K562 (cell line): Measurements from ENCODE around the gene EFHC1. TPM values are rescaled to one million over a fixed set of nuclear protein-coding genes. Genes with fewer than 3 reads are reported as not detected.

Experiments used
- ATAC-seq: fragments of 200-7000 bp; cut with Tn5 transposase; 3 replicates; pipeline ENCODE4 v1.9.1; 2020; ENCODE audit warnings: moderate library complexity
- BruUV-seq: library from RNA; stranded (reverse); fragments of 400-500 nt; replicated peaks from 2 replicates; lab custom pipeline; 2021; lab: Mats Ljungman, UMichigan
- CTCF ChIA-PET: fragments of 300-600 bp; formaldehyde crosslinking; extraction: SDS; loops from one replicate; lab custom pipeline; 2021; ENCODE audit warnings: low intra/inter-chr PET ratio; lab: Yijun Ruan, JAX
- POLR2A ChIA-PET: fragments of 300-600, 350-650 bp; sonication (Branson Sonifier 250); formaldehyde crosslinking; extraction: SDS; loops from one replicate; lab custom pipeline; 2021; ENCODE audit warnings: antibody characterized with exemption, inconsistent platforms; lab: Yijun Ruan, JAX
- DNase-seq, 4 experiments: peaks; one replicate each; pipeline versions ENCODE4 v3.0.0 to v3.0.0-alpha.2; 2011 to 2018; ENCODE audit warnings: low spot score in 3 of 4, mixed read lengths in 3 of 4; ENCODE audit errors: extremely low read depth in 1 of 4
- FAIRE-seq: peaks from 2 replicates; lab custom pipeline; 2011; peaks lifted over from hg19 to GRCh38; lab: Jason Lieb, UNC
- H2AFZ ChIP-seq: 2 replicates; pipeline ENCODE4 v1.6.0; 2011; ENCODE audit warnings: low read depth, low read length, control low read depth, inconsistent platforms
- H3K27ac ChIP-seq: fragments of 200-600 bp; 3 replicates; pipeline ENCODE4 v1.8.0; 2011; ENCODE audit warnings: low read depth, mild to moderate bottlenecking, control low read depth, inconsistent platforms, low read length, moderate library complexity, mixed read lengths; ENCODE audit errors: extremely low read depth
- H3K27me3 ChIP-seq, 2 experiments: fragments of 300-600 bp in 1 of 2; 2 replicates in 1 of 2; 3 replicates in 1 of 2; pipeline versions ENCODE4 v1.6.0 to v1.8.0; 2011; ENCODE audit warnings: inconsistent platforms in 2 of 2, low read length in 2 of 2, mild to moderate bottlenecking in 1 of 2, mixed read lengths in 1 of 2, moderate library complexity in 1 of 2; ENCODE audit not compliant: control insufficient read depth in 2 of 2, insufficient read depth in 2 of 2
- H3K36me3 ChIP-seq: fragments of 300-600 bp; 3 replicates; pipeline ENCODE4 v1.8.0; 2011; ENCODE audit warnings: mild to moderate bottlenecking, low read length, inconsistent platforms; ENCODE audit not compliant: control insufficient read depth, insufficient read depth
- H3K4me1 ChIP-seq, 2 experiments: fragments of 200-600 bp in 1 of 2; replicated peaks in 1 of 2; 2 replicates in 1 of 2; 3 replicates in 1 of 2; pipeline versions ENCODE4 v1.5.1 to v1.8.0; 2011; ENCODE audit warnings: inconsistent platforms in 2 of 2, low read length in 2 of 2, mild to moderate bottlenecking in 1 of 2, mixed read lengths in 1 of 2, moderate library complexity in 1 of 2; ENCODE audit not compliant: control insufficient read depth in 2 of 2, insufficient read depth in 2 of 2
- H3K4me2 ChIP-seq: 2 replicates; pipeline ENCODE4 v1.6.1; 2011; ENCODE audit warnings: low read length, control low read depth, inconsistent platforms, mixed read lengths; ENCODE audit not compliant: insufficient read depth
- H3K4me3 ChIP-seq: fragments of 200-600 bp; sonication (generic), shearing (Covaris generic); 2 replicates; pipeline ENCODE4 v1.5.1; 2016; ENCODE audit warnings: control low read depth, inconsistent platforms
- H3K79me2 ChIP-seq: fragments of 200-600 bp; 3 replicates; pipeline ENCODE4 v1.8.0; 2011; ENCODE audit warnings: low read length, inconsistent platforms; ENCODE audit not compliant: control insufficient read depth, insufficient read depth
- H3K9ac ChIP-seq, 2 experiments: 2 replicates each; pipeline versions ENCODE4 v1.6.0 to v1.6.1; 2011; ENCODE audit warnings: low read depth in 2 of 2, low read length in 2 of 2, control low read depth in 1 of 2, inconsistent platforms in 1 of 2, mild to moderate bottlenecking in 1 of 2, mixed read lengths in 1 of 2; ENCODE audit not compliant: insufficient read depth in 1 of 2
- H3K9me1 ChIP-seq: one replicate; pipeline ENCODE4 v1.6.0; 2011; ENCODE audit warnings: inconsistent platforms, mild to moderate bottlenecking, low read length, moderate library complexity; ENCODE audit not compliant: control insufficient read depth, insufficient read depth
- H3K9me3 ChIP-seq: replicated peaks from 2 replicates; pipeline ENCODE4 v1.5.1; 2011; ENCODE audit warnings: low read depth, low read length, inconsistent platforms; ENCODE audit not compliant: control insufficient read depth, insufficient read depth
- H4K20me1 ChIP-seq: replicated peaks from 2 replicates; pipeline ENCODE4 v1.6.1; 2011; ENCODE audit warnings: low read length, inconsistent platforms, mixed read lengths; ENCODE audit not compliant: control insufficient read depth, insufficient read depth
- FOXP1 ChIP-seq: sonication (generic); formaldehyde crosslinking; IDR thresholded peaks from 2 replicates; pipeline ENCODE4 v1.8.0; 2022; ENCODE audit warnings: mild to moderate bottlenecking, missing genetic modification reagents
- ILF3 ChIP-seq: fragments of 450-650 bp; IDR thresholded peaks from 2 replicates; pipeline ENCODE4 v1.6.1; 2018; ENCODE audit warnings: antibody characterized with exemption, mild to moderate bottlenecking, moderate library complexity, borderline replicate concordance
- NFE2L1 ChIP-seq: fragments of 450-650 bp; IDR thresholded peaks from 2 replicates; pipeline ENCODE4 v1.6.1; 2016; ENCODE audit warnings: missing genetic modification characterization, low read depth, mild to moderate bottlenecking, missing compliant biosample characterization, moderate library complexity, borderline replicate concordance
- PTRF ChIP-seq: fragments of 450-650 bp; IDR thresholded peaks from 2 replicates; pipeline ENCODE4 v1.6.1; 2016; ENCODE audit warnings: mild to moderate bottlenecking, missing genetic modification characterization, missing compliant biosample characterization
- TCF7L2 ChIP-seq: fragments of 150-350 bp; IDR thresholded peaks from 2 replicates; pipeline ENCODE4 v1.6.1; 2016; ENCODE audit warnings: low read depth, mild to moderate bottlenecking, low read length, moderate library complexity
- ZBED1 ChIP-seq: IDR thresholded peaks from 2 replicates; pipeline ENCODE4 v1.6.1; 2014
- ZNF140 ChIP-seq: fragments of 250-450 bp; sonication (Bioruptor Pico); IDR thresholded peaks from 2 replicates; pipeline ENCODE4 v1.8.0; 2021; ENCODE audit warnings: moderate library complexity, mild to moderate bottlenecking, inconsistent platforms
- ZNF324 ChIP-seq: fragments of 250-450 bp; sonication (Bioruptor Pico); IDR thresholded peaks from 2 replicates; pipeline ENCODE4 v1.4.0; 2020; ENCODE audit warnings: mild to moderate bottlenecking
- ZNF512 ChIP-seq: IDR thresholded peaks from 2 replicates; pipeline ENCODE4 v1.6.1; 2016; ENCODE audit warnings: missing genetic modification characterization, missing compliant biosample characterization
- WGBS: fragments of 100-300 bp; shearing (Covaris generic); methylation state at CpG from one replicate; pipeline ENCODE4 v1.1.6; 2016; ENCODE audit warnings: low coverage, mixed read lengths; ENCODE audit not compliant: insufficient coverage; ENCODE audit errors: missing lambda C conversion rate; 5-methylcytosine and 5-hydroxymethylcytosine counted together
- in situ Hi-C: fragments of 300-500 bp; cut with MboI; formaldehyde crosslinking; loops from 4 replicates; pipeline ENCODE4 v1.15.0; 2018; ENCODE audit warnings: inconsistent platforms, mixed read lengths
- intact Hi-C: fragments of 100-400 bp; cut with micrococcal nuclease; formaldehyde crosslinking; loops from 2 replicates; pipeline ENCODE4 v1.14.2; 2022
- polyA plus RNA-seq, 8 experiments: library from polyadenylated mRNA; depleted of rRNA in 4 of 8; stranded (reverse) in 5 of 8; unstranded in 3 of 8; fragments of >200 nt; fragmentation: Nextera tagmentation in 2 of 8; fragmentation: Illumina TruSeq in 1 of 8; extraction: Ambion mirVana in 2 of 8; extraction: Trizol in 1 of 8; gene quantifications; 2 replicates each; pipeline versions ENCODE4 v1.2.1 to v1.2.3, GENCODE V29; 2011 to 2014; ENCODE audit warnings: inconsistent platforms in 1 of 8, missing spikeins in 1 of 8
- total RNA-seq, 7 experiments: library from RNA; depleted of rRNA in 6 of 7; stranded (reverse); fragments of >200 nt in 6 of 7; fragmentation: Illumina TruSeq in 2 of 7; extraction: Trizol in 2 of 7; gene quantifications; 2 replicates each; pipeline versions ENCODE4 v1.2.1 to v1.2.3, GENCODE V29; 2011 to 2021; ENCODE audit warnings: low replicate concordance in 1 of 7
- TF ChIP-seq, protein P1 (sequence below): fragments of 250-450 bp; sonication (Bioruptor Pico); IDR thresholded peaks from 2 replicates; pipeline ENCODE4 v1.4.0; 2020
- TF ChIP-seq, protein P2 (sequence below): fragments of 250-450 bp; sonication (Bioruptor Pico); IDR thresholded peaks from 2 replicates; pipeline ENCODE4 v1.5.0; 2020; ENCODE audit warnings: mild to moderate bottlenecking

Gene EFHC1
- total and polyA plus RNA-seq, 9 of the 15 experiments (the other 6 are each of a cell fraction or from before 2014, with no cell fraction given): 9.5 to 31.0 (median 14.9) TPM

GRCh38 chr6:52422156-52422555 is 2.0 kb downstream of the EFHC1 start (continued):
- TF ChIP-seq ZNF324 (CRISPR knock-in tag): no peak

GRCh38 chr6:52423448-52423847 is 3.3 kb downstream of the EFHC1 start:
- BruUV-seq: no TSS peak
- H2AFZ ChIP-seq: no peak overlapping the region
- no peaks in the 10 kb centered on the region for H3K27me3 ChIP-seq
- no peaks in the 10 kb centered on the region for H4K20me1 ChIP-seq
- peaks cover 11 to 14% of the 10 kb centered on the region in 2 experiments; a peak in 4 of 5 replicates for H3K4me1 ChIP-seq
- no peak overlapping the region for H3K9ac ChIP-seq
- intact Hi-C loops (loop anchor here (5.0 kb wide), 1 partner anchor 59 kb away; no protein-coding TSS in a partner anchor), in situ Hi-C loops (loop anchor here (25.0 kb wide), 1 partner anchor 1064 kb away; no protein-coding TSS in a partner anchor)
- no peak overlapping the region for H3K4me2 ChIP-seq
- no peak overlapping the region for H3K27ac ChIP-seq
- no peaks in the 10 kb centered on the region for H3K9me1 ChIP-seq
- no peak overlapping the region for H3K4me3 ChIP-seq
- 73% methylated on average over 3 of the region's 3 CpGs for WGBS
- no peaks in the 10 kb centered on the region for H3K36me3 ChIP-seq
- POLR2A ChIA-PET: no interaction called here
- H3K9me3 ChIP-seq: no peaks in the 10 kb centered on the region
- FAIRE-seq (no peak), DNase-seq (no peak), ATAC-seq (no peak)
- peaks cover 6% of the 10 kb centered on the region; the same call in 2 of the 3 replicates for H3K79me2 ChIP-seq
- CTCF ChIA-PET: no interaction called here
- TF ChIP-seq ILF3: no peak
- no peak for TF ChIP-seq ZBED1
- no peak for TF ChIP-seq TCF7L2
- TF ChIP-seq, protein P1, sequence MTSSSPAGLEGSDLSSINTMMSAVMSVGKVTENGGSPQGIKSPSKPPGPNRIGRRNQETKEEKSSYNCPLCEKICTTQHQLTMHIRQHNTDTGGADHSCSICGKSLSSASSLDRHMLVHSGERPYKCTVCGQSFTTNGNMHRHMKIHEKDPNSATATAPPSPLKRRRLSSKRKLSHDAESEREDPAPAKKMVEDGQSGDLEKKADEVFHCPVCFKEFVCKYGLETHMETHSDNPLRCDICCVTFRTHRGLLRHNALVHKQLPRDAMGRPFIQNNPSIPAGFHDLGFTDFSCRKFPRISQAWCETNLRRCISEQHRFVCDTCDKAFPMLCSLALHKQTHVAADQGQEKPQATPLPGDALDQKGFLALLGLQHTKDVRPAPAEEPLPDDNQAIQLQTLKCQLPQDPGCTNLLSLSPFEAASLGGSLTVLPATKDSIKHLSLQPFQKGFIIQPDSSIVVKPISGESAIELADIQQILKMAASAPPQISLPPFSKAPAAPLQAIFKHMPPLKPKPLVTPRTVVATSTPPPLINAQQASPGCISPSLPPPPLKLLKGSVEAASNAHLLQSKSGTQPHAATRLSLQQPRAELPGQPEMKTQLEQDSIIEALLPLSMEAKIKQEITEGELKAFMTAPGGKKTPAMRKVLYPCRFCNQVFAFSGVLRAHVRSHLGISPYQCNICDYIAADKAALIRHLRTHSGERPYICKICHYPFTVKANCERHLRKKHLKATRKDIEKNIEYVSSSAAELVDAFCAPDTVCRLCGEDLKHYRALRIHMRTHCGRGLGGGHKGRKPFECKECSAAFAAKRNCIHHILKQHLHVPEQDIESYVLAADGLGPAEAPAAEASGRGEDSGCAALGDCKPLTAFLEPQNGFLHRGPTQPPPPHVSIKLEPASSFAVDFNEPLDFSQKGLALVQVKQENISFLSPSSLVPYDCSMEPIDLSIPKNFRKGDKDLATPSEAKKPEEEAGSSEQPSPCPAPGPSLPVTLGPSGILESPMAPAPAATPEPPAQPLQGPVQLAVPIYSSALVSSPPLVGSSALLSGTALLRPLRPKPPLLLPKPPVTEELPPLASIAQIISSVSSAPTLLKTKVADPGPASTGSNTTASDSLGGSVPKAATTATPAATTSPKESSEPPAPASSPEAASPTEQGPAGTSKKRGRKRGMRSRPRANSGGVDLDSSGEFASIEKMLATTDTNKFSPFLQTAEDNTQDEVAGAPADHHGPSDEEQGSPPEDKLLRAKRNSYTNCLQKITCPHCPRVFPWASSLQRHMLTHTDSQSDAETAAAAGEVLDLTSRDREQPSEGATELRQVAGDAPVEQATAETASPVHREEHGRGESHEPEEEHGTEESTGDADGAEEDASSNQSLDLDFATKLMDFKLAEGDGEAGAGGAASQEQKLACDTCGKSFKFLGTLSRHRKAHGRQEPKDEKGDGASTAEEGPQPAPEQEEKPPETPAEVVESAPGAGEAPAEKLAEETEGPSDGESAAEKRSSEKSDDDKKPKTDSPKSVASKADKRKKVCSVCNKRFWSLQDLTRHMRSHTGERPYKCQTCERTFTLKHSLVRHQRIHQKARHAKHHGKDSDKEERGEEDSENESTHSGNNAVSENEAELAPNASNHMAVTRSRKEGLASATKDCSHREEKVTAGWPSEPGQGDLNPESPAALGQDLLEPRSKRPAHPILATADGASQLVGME (CRISPR knock-in tag): no peak
- no peak for TF ChIP-seq NFE2L1
- TF ChIP-seq ZNF140: no peak
- TF ChIP-seq, protein P2, sequence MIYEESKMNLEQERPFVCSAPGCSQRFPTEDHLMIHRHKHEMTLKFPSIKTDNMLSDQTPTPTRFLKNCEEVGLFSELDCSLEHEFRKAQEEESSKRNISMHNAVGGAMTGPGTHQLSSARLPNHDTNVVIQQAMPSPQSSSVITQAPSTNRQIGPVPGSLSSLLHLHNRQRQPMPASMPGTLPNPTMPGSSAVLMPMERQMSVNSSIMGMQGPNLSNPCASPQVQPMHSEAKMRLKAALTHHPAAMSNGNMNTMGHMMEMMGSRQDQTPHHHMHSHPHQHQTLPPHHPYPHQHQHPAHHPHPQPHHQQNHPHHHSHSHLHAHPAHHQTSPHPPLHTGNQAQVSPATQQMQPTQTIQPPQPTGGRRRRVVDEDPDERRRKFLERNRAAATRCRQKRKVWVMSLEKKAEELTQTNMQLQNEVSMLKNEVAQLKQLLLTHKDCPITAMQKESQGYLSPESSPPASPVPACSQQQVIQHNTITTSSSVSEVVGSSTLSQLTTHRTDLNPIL: no peak
- no peak for TF ChIP-seq FOXP1
- TF ChIP-seq PTRF (tag): no peak
- no peak for TF ChIP-seq ZNF512 (tag)
